CD4-positive, alpha-beta T cell (primary cell): ENCODE measurements around the gene ABCA10. TPM values are rescaled to one million over a fixed set of nuclear protein-coding genes. Genes with fewer than 3 reads are reported as not detected.

Experiments
- ATAC-seq: fragments of 200-7000 bp; cut with Tn5 transposase; one replicate; pipeline ENCODE4 v1.10.0; 2022; ENCODE audit warnings: mild to moderate bottlenecking; ENCODE audit not compliant: poor library complexity
- CTCF ChIA-PET: fragments of 350-600 bp; sonication (Branson Sonifier 250); formaldehyde crosslinking; loops from one replicate; lab custom pipeline; 2021; ENCODE audit warnings: antibody characterized with exemption, inconsistent platforms; lab: Charles Lee
- POLR2A ChIA-PET: fragments of 350-600 bp; sonication (Branson Sonifier 250); formaldehyde crosslinking; loops from one replicate; lab custom pipeline; 2021; ENCODE audit warnings: antibody characterized with exemption, inconsistent platforms; lab: Charles Lee
- DNase-seq, 14 experiments: peaks; one replicate each; pipeline ENCODE4 v3.0.0-alpha.2; 2013 to 2020; ENCODE audit warnings: mixed read lengths in 2 of 14
- H3K27ac ChIP-seq, 2 donors: one replicate each; pipeline versions ENCODE4 v1.5.1 to v1.7.0; 2013; ENCODE audit warnings: low read length in 2 of 2, low read depth in 1 of 2, mild to moderate bottlenecking in 1 of 2
- H3K27me3 ChIP-seq, 2 experiments: 1 replicate in 1 of 2; 2 replicates in 1 of 2; pipeline versions ENCODE4 v1.6.1 to v1.7.0; 2013; ENCODE audit warnings: low read length in 2 of 2, control low read depth in 1 of 2, mild to moderate bottlenecking in 1 of 2, moderate library complexity in 1 of 2; ENCODE audit not compliant: insufficient read depth in 2 of 2, control insufficient read depth in 1 of 2
- H3K36me3 ChIP-seq: one replicate; pipeline ENCODE4 v1.6.1; 2013; ENCODE audit warnings: low read length, control low read depth; ENCODE audit not compliant: insufficient read depth
- H3K4me1 ChIP-seq: one replicate; pipeline ENCODE4 v1.6.1; 2013; ENCODE audit warnings: low read length, control low read depth; ENCODE audit not compliant: insufficient read depth
- H3K4me3 ChIP-seq: one replicate; pipeline ENCODE4 v1.5.1; 2013; ENCODE audit warnings: mild to moderate bottlenecking, low read length, moderate library complexity
- H3K9me3 ChIP-seq, 2 experiments: 1 replicate in 1 of 2; 2 replicates in 1 of 2; pipeline versions ENCODE4 v1.6.1 to v1.7.0; 2013; ENCODE audit warnings: low read length in 2 of 2, mild to moderate bottlenecking in 2 of 2, control low read depth in 1 of 2, moderate library complexity in 1 of 2; ENCODE audit not compliant: control insufficient read depth in 1 of 2, insufficient read depth in 1 of 2
- H3K27ac Mint-ChIP-seq: one replicate; pipeline ENCODE4 v1.8.0; 2020; ENCODE audit warnings: mixed read lengths
- H3K27me3 Mint-ChIP-seq: one replicate; pipeline ENCODE4 v1.8.0; 2021; ENCODE audit warnings: mixed read lengths
- H3K36me3 Mint-ChIP-seq: one replicate; pipeline ENCODE4 v1.8.0; 2021; ENCODE audit warnings: low read depth, mixed read lengths
- H3K4me1 Mint-ChIP-seq: one replicate; pipeline ENCODE4 v1.8.0; 2021; ENCODE audit warnings: low read depth, mixed read lengths
- H3K4me3 Mint-ChIP-seq: one replicate; pipeline ENCODE4 v1.8.0; 2020; ENCODE audit warnings: mild to moderate bottlenecking, mixed read lengths
- H3K9me3 Mint-ChIP-seq: one replicate; pipeline ENCODE4 v1.8.0; 2020; ENCODE audit warnings: mixed read lengths
- intact Hi-C, 2 experiments: fragments of 100-400 bp; cut with DNase I in 1 of 2; cut with micrococcal nuclease in 1 of 2; formaldehyde crosslinking; loops; one replicate each; pipeline versions ENCODE4 v1.15.1 to v1.9.0; 2023 to 2025; cut with DNase I, micrococcal nuclease
- total RNA-seq, 174 experiments: library from RNA in 2 of 174; stranded (reverse) in 2 of 174; gene quantifications; one replicate each; pipeline ENCODE4 v1.2.3 and lab custom pipeline; 2021 to 2026
- TF ChIP-seq, protein P1 (sequence below): fragments of 200-600 bp; IDR thresholded peaks from one replicate; pipeline ENCODE4 v1.8.0; 2022; ENCODE audit warnings: antibody characterized with exemption, mild to moderate bottlenecking

The ABCA10 gene
- total RNA-seq, 2 experiments from 2014 or later: 0.77 to 1.5 TPM

DNA sequence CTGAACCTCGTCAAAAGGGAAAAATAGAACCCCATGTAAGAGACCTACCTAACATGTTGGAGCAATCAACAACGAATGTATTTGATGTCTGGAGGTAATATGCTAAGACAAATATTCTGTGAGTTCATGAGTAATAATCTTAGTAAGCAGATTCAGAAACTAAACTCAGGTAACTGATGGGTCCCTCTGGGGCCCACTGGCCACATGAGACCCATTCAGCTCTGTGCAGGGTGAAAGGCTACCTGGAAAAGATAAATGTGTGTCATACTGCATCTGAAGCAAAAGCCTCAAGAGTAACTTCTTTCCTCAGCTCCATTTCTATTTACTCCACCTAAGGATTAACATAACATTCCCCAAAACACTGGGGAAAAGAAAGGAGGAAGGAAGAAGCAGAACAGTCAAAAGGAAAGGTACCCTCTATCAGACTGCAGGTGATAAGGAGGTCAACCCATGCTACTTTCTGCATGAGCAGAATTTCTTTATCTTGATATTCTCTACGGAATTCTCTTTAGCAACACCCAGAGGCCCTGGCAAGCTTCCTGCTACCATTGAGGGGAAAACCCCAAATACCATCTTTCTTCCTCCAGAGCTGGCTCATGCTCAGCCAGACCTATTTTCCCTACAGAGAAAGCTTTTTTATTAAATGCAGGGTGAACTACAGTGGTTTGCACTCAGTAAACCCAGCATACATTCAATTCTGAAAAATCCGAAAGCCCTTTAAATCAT lies 49.2 kb downstream of the ABCA10 start:
- ATAC-seq (no peak), DNase-seq (no peak)
- Mint-ChIP-seq H3K27ac (no peak overlapping the region), H3K4me1 (no peaks in the 10 kb centered on the region), H3K27me3 (no peaks in the 10 kb centered on the region), H3K36me3 (no peaks in the 10 kb centered on the region), H3K9me3 (no peaks in the 10 kb centered on the region), H3K4me3 (no peak overlapping the region)
- ChIA-PET POLR2A (no interaction called here), CTCF (no interaction called here)
- Histone ChIP-seq H3K9me3 (no peaks in the 10 kb centered on the region), H3K4me1 (no peaks in the 10 kb centered on the region), H3K27me3 (no peaks in the 10 kb centered on the region), H3K27ac (no peak overlapping the region), H3K36me3 (no peaks in the 10 kb centered on the region), H3K4me3 (no peak overlapping the region)
- TF ChIP-seq, protein P1, sequence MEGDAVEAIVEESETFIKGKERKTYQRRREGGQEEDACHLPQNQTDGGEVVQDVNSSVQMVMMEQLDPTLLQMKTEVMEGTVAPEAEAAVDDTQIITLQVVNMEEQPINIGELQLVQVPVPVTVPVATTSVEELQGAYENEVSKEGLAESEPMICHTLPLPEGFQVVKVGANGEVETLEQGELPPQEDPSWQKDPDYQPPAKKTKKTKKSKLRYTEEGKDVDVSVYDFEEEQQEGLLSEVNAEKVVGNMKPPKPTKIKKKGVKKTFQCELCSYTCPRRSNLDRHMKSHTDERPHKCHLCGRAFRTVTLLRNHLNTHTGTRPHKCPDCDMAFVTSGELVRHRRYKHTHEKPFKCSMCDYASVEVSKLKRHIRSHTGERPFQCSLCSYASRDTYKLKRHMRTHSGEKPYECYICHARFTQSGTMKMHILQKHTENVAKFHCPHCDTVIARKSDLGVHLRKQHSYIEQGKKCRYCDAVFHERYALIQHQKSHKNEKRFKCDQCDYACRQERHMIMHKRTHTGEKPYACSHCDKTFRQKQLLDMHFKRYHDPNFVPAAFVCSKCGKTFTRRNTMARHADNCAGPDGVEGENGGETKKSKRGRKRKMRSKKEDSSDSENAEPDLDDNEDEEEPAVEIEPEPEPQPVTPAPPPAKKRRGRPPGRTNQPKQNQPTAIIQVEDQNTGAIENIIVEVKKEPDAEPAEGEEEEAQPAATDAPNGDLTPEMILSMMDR: no peak
- intact Hi-C loops: no loop called here

DNA sequence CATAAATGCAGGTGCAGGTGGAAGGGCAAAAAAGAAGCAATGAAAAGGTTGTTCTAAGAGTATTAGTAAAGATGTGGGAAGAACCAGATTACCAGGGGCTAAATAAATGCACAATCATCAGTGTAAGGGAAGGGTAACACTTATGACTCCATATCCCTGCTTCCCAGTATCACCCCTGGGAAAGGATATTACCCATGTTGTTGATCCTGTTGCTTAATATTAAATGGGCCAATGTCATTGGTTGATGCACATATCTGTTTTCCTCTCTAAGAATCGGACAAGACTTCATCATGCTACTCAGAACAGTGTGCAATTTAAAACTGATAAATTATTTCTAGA lies 52.2 kb downstream of the ABCA10 start:
- Histone ChIP-seq H3K4me1 (no peaks in the 10 kb centered on the region), H3K4me3 (no peak overlapping the region), H3K27ac (no peak overlapping the region), H3K27me3 (no peaks in the 10 kb centered on the region), H3K9me3 (no peaks in the 10 kb centered on the region), H3K36me3 (no peaks in the 10 kb centered on the region)
- ATAC-seq (no peak), DNase-seq (peak in 1 of 14 experiments; percentile 1)
- intact Hi-C loops: no loop called here
- ChIA-PET CTCF (interaction anchor here (1.2 kb wide), 1 partner anchor 10 kb away, joined by 3 read pairs; no protein-coding TSS in a partner anchor), POLR2A (no interaction called here)
- H3K27me3 Mint-ChIP-seq: no peaks in the 10 kb centered on the region
- TF ChIP-seq, protein P1: no peak
- no peaks in the 10 kb centered on the region for H3K36me3 Mint-ChIP-seq
- H3K9me3 Mint-ChIP-seq: no peaks in the 10 kb centered on the region
- H3K4me3 Mint-ChIP-seq: no peak overlapping the region
- no peak overlapping the region for H3K27ac Mint-ChIP-seq
- H3K4me1 Mint-ChIP-seq: no peaks in the 10 kb centered on the region

DNA sequence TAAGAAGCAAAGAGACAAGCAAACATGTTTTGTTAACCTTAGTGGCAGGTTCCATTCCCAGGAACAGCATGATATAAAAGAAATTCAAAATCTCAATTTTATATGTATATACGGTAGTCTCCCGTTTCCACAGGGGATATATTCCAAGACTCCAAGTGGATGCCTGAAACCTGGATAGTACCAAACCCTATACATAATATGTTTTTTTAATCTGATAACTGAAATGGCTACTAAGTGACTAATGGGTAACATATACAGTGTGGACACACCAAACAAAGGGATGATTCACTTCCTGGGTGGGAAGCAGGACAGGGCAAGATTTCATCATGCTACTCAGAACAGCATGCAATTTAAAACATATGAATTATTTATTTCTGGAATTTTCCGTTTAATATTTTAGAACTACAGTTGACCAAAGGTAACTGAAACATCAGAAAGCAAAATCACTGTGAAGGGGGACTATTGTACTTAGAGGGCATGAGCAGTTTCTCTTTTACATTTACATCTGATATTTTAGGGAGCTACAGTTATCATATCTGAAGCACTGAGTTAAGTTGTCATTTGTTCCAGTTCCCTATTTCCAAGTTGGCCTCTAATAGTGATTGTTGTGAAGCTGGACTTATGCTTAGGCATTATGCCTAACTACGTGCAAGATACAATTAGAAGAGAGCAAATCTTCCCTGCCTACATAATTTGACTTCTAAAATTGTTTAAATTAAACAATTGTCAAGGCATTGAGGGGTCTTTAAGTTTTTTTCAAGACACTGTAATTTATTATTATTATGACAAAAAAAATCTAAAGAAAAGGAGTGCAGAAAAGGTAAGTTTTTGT lies 52.8 kb downstream of the ABCA10 start:
- no peak overlapping the region for H3K4me3 ChIP-seq
- TF ChIP-seq, protein P1: no peak
- H3K4me3 Mint-ChIP-seq: no peak overlapping the region
- H3K27me3 ChIP-seq: no peaks in the 10 kb centered on the region
- no peaks in the 10 kb centered on the region for H3K9me3 ChIP-seq
- H3K36me3 ChIP-seq: no peaks in the 10 kb centered on the region
- no peaks in the 10 kb centered on the region for H3K27me3 Mint-ChIP-seq
- no peaks in the 10 kb centered on the region for H3K4me1 Mint-ChIP-seq
- no peaks in the 10 kb centered on the region for H3K9me3 Mint-ChIP-seq
- H3K4me1 ChIP-seq: no peaks in the 10 kb centered on the region
- no peak for ATAC-seq
- no peak overlapping the region for H3K27ac Mint-ChIP-seq
- H3K36me3 Mint-ChIP-seq: no peaks in the 10 kb centered on the region
- no peak overlapping the region for H3K27ac ChIP-seq
- CTCF ChIA-PET: no interaction called here
- POLR2A ChIA-PET: no interaction called here
- intact Hi-C loops: no loop called here
- DNase-seq: peak in 2 of 14 experiments; percentile 35 to 52
